HG03457 (cell line): ENCODE results near the gene RNF40.

Experiments used
- ATAC-seq: cut with Tn5 transposase; IDR thresholded peaks from one replicate; pipeline ENCODE4 v1.9.1; 2021; ENCODE audit warnings: moderate number of reproducible peaks; ENCODE audit not compliant: unreplicated experiment

RNF40 gene

GRCh38 chr16:30740364-30741251 lies 21.5 kb upstream of the RNF40 start:
- no peak for ATAC-seq

GRCh38 chr16:30741461-30741914 lies 20.6 kb upstream of the RNF40 start:
- no peak for ATAC-seq

GRCh38 chr16:30743716-30744115 lies 18.4 kb upstream of the RNF40 start:
- ATAC-seq: no peak

GRCh38 chr16:30744183-30744582 lies 17.9 kb upstream of the RNF40 start:
- ATAC-seq: no peak

- no peak for ATAC-seq
These were observed 17.0 kb upstream of the RNF40 start for GRCh38 chr16:30745082-30745481.

GRCh38 chr16:30746638-30747175 lies 15.4 kb upstream of the RNF40 start:
- no peak for ATAC-seq

GRCh38 chr16:30747331-30747730 lies 14.8 kb upstream of the RNF40 start:
- ATAC-seq: no peak

GRCh38 chr16:30747799-30748633 lies 14.1 kb upstream of the RNF40 start, which contains the start of gene PHKG2:
TSS of gene PHKG2 (plus strand) at chr16:30748425. CDS start at chr16:30748821, 396 bp downstream.
- ATAC-seq: peak; percentile 88

GRCh38 chr16:30748634-30749445 lies 13.3 kb upstream of the RNF40 start:
- no peak for ATAC-seq

GRCh38 chr16:30750201-30750600 lies 11.9 kb upstream of the RNF40 start:
- ATAC-seq: no peak

GRCh38 chr16:30750876-30751465 lies 11.2 kb upstream of the RNF40 start:
- no peak for ATAC-seq

GRCh38 chr16:30753596-30753995 lies 8.5 kb upstream of the RNF40 start:
- no peak for ATAC-seq

- no peak for ATAC-seq
These were observed 6.0 kb upstream of the RNF40 start for GRCh38 chr16:30755955-30756780.

- no peak for ATAC-seq
These were observed 5.4 kb upstream of the RNF40 start for GRCh38 chr16:30756781-30757100.

GRCh38 chr16:30757316-30757715 lies 4.8 kb upstream of the RNF40 start:
- no peak for ATAC-seq

- no peak for ATAC-seq
These were observed 3.1 kb upstream of the RNF40 start for GRCh38 chr16:30758988-30759491.

GRCh38 chr16:30760001-30760559 lies 2.0 kb upstream of the RNF40 start:
- ATAC-seq: no peak

- no peak for ATAC-seq
These were observed 1.3 kb upstream of the RNF40 start for GRCh38 chr16:30760577-30761426.
